Left lobe of liver (tissue), 2 donors: ENCODE results near the gene IFT88. TPM values are rescaled to one million over a fixed set of nuclear protein-coding genes. Genes with fewer than 3 reads are reported as not detected.
A peak's percentile ranks its signal among the peaks of the same experiment; 100 is the strongest.

Experiments used
- ATAC-seq: fragments of 200-7000 bp; cut with Tn5 transposase; one replicate; pipeline ENCODE4 v1.9.1; 2020; ENCODE audit warnings: mild to moderate bottlenecking, moderate library complexity
- DNase-seq: peaks from one replicate; pipeline ENCODE4 v3.0.0-alpha.2; 2020; ENCODE audit warnings: low spot score
- total RNA-seq: library from RNA; stranded (reverse); gene quantifications from one replicate; pipeline ENCODE4 v1.2.1, GENCODE V29; 2021
- donor health status: DM: no; HTN: no; CAD: no; lungs with moderate emphysema.
- donor health status: DM: no; HTN: yes; CAD: no.

IFT88 gene
- total RNA-seq, 1 donor from 2014 or later: 7.9 TPM

DNA sequence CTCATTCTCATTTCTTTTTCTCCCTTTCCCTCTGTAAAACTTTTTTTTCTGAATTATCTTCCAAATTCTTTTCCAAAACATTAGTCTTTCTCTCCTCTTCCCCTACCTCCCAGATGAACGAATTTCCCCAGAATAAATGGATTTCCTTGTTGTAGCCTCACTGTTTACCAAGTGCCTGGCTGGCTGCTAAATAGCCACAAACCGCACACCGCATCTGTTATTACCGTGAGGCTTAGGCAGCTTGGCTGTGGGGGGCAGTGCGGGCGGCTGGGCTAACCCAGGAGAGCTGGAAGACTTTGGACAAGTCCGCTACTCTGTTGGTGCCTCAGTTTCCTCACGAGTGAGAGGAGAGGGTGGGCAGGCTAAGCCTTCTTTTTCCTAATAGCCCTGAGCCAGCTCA is 147.2 kb downstream of the IFT88 start:
- DNase-seq (no peak), ATAC-seq (peak; percentile 4)

DNA sequence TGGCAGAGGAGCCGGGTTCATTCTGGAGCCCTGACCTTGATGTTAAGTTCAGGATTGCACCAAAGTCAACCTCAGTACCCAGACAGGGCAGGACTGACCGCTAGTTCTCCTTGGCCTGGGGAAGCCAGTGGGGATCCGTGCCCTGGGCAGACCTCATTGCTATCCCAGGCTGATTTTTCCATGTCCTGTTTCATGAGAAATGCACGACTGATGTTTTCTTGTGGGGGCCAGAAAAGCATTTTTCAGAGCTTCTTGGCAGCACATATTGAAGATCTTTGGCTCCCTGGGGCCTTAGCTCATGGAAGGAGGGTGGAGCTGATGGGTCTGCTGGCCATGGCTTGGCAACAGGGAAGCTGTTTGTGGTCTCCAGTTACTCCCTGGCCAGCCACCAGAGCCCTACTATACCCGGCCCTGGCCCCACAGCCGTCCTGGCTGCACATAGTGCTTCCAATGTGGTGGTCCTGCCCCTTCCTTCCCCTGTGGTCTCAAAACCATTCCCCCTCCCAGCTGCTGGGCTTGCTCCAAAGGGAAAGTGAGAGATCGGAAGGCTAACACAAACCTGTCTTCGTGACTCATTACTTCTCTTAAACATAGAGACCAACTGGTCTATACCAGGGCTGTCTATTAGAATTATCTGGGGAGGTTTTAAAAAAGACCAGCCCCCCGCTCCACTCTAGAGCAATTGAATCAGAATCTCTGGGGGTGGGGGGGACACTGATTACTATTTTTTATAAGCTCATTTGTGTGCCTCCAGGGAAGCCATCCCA is 147.8 kb downstream of the IFT88 start:
- DNase-seq: no peak

DNA sequence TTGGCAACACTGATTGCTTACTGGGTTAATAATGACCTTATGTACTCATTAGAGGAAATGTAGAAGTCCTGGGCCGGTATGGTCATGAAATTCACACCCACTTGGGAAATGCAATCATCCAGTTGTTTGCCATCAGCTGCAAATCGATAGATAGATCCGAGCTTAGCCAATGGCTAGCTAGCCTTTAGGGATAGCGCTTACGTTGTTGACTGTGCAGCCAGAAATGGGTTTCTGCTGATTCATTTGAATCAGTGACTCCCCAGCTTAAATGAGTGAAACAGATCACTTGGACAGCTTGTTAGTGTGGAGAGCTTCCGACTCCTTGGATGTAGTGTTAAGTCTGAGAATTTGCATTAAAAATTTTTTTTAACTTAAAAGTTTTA is 148.4 kb downstream of the IFT88 start:
- no peak for DNase-seq
- peak; percentile 10 for ATAC-seq

More for the DNA sequence above, 147.8 kb downstream of the IFT88 start:
- ATAC-seq: peak; percentile 76

DNA sequence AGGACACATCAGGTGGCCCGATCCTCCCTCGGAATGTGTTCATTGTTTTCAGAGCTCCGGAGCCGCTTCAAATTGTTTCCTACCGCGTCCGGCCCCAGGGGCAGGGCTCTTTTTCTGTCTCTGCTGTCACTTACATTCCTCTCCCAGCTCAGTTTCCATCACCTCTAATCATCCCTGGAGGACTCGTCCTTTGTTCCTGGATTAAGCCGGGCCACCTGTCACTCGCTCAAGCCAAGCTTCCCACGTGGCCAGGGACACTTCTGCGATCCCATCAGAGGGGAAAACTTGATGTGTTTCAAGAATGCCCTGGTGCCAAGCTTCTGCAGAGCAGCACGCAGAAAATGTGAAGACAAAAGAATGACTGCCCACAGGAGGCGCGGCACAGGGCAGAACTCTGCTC is 150.0 kb downstream of the IFT88 start:
- no peak for DNase-seq
- ATAC-seq: no peak

DNA sequence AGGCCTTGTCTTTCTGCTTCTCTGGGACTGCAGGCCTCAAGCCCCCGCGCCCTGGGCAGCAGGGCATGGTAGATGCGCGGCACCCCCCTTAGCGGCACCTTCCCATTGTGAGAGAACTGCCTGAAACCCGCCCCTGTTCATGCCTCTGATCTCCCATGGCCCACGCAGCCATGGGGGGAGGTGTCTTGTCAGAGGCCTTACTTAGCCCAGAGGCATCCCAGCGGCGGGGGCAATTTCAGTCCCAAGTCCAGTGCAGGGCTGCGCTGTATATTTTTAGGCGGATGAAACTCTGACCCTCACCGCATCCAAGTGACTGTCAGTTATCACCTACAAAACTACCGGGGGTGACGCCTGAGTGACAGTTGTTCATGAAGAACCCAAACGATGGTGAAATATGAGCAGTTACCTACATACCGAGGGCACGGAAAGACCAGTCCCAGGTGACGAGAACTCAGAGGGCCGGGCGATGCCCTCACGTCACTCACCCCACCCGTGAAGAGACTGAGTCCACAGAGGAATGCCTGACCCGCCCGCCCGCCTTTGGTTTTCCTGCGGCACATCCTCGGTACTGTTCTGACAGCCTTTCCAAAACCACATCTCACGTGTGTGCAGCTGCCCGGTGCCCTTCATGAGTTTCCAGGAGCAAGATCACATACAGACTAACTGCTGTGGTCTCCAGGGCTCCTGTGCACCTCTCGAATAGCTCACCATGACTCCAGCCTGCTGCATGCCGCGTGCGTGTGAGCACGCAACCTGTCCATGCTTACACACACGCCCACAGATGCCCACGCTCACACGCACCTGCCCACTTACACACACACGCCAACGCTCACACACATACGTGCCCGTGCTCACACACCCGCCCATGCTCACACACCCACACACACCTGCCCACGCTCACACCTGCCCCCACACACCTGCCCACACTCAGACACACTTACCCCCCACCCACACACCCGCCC is 150.9 kb downstream of the IFT88 start:
- ATAC-seq (no peak), DNase-seq (no peak)

DNA sequence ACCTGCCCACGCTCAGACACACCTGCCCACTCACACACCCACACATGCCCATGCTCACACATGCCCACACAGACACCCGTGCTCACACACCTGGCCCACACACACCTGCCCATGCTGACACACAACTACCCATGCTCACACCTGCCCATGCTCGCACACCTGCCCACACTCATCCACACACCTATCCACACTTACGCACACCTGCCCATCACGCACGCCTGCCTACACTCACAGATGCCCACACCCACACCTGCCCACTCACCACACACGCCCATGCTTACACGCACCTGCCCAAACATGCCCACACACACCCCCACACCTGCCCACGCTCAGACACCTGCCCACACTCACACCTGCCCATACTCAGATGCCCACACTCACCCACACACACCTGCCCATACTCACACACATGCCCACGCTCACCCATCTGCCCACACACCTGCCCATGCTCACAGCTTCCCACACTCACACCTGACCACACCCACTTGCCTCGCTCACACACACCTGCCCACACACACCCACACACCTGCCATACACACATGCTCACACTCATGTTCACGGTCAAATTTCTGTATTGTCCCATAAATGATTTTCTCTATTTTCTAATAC is 152.1 kb downstream of the IFT88 start:
- ATAC-seq (no peak), DNase-seq (no peak)

DNA sequence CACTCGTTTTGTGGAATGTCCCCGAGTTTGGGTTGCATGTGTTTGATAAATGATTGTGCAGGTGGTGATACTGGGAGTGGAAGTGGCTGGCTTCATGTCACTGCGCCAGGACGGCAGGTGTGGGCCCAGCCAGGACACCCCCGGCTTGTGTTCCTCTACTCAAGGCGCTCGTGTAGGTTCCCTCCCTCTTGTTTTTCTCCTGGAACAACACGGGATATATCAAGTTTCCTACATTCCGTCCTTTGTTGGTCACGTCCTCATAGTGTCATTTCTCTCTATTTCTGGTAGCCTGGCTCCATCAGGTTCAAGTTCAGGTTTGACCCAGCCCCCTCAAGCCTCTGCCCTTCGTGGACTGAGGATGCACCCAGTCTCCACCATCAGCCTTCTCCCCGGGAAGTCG is 152.8 kb downstream of the IFT88 start:
- DNase-seq: no peak
- ATAC-seq: no peak

DNA sequence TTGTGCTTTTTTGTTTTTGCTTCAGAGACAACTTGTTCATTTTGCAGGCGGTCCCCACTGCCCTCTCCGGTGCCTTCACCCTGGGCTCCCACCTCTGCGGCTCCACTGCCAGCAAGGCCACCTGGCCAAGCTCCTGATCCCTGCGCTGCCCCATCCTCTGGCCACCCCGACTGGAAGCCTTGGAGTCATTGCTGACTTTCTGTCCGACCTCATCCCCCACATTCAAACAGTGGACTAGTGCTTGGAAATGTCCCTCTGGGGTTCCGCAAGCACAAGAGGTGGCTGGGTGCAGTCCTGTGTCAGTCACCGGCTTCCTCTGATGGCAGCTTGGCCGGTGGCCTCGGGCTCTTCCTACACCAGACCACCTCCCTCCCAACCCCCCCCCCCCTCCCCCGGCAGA is 153.5 kb downstream of the IFT88 start:
- no peak for ATAC-seq
- no peak for DNase-seq

DNA sequence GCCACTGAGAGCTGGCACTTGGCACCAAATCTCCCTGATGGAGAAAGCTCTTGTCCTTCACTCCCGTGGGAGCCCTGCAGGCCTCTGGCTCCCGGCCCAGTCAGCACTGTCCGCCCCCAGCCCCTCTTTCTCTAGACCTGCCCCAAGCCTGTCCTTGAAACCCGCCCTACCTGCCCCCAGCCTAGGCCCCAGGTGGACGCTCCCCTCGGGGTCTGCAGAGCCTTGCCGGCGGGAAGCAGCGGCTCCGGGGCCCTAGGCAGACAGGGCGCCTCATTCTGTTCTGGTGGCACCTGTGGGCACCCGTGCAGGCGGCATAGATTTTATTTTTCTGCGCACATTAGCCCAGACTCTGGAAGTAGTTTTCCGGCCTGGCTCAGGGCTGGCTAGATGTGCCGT is 154.1 kb downstream of the IFT88 start:
- no peak for DNase-seq
- no peak for ATAC-seq

DNA sequence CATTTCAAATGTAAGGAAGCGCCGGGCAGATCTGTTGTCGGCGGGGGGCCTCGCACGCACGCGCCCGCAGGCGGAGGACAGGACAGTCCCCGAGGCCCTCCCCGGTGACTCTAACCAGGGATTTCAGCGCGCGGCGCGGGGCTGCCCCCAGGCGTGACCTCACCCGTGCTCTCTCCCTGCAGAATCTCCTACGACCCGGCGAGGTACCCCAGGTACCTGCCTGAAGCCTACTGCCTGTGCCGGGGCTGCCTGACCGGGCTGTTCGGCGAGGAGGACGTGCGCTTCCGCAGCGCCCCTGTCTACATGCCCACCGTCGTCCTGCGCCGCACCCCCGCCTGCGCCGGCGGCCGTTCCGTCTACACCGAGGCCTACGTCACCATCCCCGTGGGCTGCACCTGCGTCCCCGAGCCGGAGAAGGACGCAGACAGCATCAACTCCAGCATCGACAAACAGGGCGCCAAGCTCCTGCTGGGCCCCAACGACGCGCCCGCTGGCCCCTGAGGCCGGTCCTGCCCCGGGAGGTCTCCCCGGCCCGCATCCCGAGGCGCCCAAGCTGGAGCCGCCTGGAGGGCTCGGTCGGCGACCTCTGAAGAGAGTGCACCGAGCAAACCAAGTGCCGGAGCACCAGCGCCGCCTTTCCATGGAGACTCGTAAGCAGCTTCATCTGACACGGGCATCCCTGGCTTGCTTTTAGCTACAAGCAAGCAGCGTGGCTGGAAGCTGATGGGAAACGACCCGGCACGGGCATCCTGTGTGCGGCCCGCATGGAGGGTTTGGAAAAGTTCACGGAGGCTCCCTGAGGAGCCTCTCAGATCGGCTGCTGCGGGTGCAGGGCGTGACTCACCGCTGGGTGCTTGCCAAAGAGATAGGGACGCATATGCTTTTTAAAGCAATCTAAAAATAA is 154.7 kb downstream of the IFT88 start:
- DNase-seq (no peak), ATAC-seq (peak; percentile 36)

DNA sequence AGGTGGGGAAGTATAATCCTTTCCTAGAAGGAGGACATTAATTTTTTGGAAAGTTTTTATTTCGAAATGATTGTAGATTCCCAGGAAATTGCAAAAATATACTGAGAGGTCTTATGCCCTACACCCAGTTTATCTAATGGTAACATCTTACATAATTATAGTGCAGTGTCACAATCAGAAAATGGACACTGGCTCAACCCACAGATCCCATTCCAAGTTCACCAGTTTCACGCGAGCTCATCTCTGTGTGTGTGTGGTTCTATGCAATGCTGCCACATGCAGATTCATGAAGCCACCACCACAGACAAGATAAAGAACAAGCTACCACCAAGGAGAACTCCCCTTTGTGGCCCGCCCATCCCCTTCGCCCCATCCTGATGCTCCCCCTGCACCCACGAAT is 160.9 kb downstream of the IFT88 start:
- ATAC-seq (no peak), DNase-seq (no peak)

DNA sequence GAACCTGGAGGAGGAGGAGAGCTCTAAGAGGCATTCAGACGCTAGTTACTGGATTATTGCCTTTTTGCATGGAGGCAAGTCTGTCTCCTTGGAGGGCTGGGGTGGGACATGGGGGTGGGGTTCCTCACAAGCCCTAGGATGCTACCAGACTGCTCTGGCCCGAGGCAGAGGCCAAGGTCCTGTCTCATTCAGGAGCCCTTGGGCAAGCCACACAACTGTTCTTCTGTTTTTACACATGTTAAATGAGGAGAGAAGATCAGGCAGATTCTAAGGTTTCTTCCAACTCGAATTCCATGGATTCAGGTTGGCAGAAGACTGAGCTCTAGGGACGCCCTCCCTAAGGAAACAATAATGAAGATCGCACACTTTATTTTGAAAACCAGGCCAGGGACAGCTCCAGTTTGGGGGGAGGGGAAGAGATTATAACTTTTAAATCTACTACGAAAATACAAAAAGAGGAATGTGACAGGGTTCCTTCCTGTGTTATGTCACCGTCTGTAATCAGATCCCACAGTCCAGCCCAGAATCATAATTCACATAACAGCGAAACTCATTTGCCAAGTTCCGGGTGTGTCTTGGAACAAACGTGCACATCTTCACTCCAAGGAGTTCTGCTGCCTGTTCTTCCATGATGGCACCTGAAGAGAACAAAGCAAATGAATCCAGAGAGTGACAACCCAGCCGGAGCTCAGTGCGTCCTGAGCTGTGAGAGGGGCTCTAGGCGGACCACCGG is 161.8 kb downstream of the IFT88 start:
- ATAC-seq (no peak), DNase-seq (no peak)

DNA sequence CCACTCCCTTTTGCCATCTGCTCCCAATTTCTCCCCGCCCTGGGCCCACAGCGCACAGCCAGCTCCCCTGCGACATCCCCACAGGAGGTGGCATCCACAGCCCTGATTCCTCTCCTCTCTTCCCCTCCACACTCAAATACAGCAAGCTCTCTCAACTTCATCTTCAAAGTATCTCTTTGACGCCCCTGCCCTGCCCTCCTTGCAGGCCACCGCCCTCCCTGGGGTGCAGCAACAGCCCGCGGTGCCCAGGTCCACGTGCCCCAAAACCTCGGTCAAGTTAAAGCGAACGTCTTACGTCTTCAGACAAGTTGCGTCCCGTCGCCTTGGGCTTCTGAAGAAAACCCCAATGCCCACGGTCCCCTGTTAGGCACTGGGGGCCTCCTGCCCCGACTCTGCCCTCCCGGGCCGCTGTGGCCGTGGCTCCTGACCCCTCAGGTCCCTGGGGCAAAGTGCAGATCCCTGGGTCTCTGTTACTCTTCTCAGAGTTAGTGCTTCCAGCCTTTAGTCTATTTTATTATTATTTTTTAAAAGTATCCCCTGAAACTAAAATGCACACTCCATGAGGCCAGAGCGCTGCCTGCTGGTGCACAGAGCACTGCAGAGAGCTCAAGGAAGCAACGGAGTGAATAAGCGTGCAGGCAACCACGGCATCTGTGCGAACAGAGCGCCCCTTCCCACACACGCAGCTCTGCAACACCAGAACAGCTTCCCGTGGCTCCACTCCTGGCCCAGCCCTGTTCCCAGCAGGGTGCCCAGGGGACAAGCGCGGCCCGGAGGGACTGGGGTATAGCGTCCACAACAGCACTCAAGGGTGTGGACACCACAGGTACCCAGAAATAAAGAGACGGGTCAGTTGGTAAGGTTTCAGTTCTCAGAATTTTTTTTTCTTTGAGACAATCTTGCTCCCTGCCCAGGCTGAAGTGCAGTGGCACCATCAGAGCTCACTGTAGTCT is 163.0 kb downstream of the IFT88 start:
- DNase-seq: no peak
- no peak for ATAC-seq

DNA sequence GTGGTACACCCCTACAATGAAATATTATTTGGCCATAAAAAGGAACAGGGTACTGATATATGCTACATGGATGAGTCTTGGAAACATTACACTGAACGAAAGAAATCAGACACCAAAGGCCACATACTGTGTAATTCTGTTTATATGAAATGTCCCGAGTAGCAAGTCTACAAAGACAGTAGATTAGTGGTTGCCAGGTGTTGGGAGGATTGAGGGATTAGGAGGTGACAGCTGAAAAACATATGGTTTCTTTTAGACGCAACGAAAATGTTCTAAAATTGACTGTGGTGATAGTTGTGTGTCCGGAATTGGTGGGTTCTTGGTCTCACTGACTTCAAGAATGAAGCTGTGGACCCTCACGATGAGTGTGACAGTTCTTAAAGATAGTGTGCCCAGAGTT is 171.7 kb downstream of the IFT88 start:
- ATAC-seq: no peak
- DNase-seq: no peak

DNA sequence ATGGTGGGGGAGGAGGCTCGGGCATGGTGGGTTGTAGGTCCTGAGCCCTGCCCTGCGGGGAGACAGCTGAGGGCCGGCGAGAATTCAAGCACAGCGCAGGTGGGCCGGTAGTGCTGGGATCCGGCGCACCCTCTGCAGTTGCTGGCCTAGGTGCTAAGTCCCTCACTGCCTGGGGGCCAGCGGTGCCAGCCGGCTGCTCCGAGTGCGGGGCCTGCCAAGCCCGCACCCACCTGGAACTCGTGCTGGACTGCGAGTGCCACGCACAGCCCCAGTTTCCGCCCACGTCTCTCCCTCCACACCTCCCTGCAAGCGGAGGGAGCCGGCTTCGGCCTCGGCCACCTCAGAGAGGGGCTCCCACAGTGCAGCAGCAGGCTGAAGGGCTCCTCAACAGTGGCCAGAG is 173.1 kb downstream of the IFT88 start:
- DNase-seq (no peak), ATAC-seq (no peak)
